ENCODE results near the gene SPTLC3.

GRCh38 chr20:13046409-13046808, 37.6 kb downstream of the SPTLC3 start:
- TF ChIP-seq CTCF (conservative IDR thresholded peaks at IDR 0.05 in 1 of 2, IDR thresholded peaks at IDR 0.05 in 1 of 2; ENCODE audit: low read depth in 1 of 2, low read length in 2 of 2) (no peak), EZH2 (IDR thresholded peaks at IDR 0.05; ENCODE audit: low read length, missing control alignments) (no peak)

Data from fibroblast of lung (primary cell).